SJSA1 (cell line): ENCODE data around the gene KLF11. TPM values are rescaled to one million over a fixed set of nuclear protein-coding genes. Genes with fewer than 3 reads are reported as not detected.

ENCODE experiments used
- DNase-seq, 2 experiments: peaks; one replicate each; pipeline ENCODE4 v3.0.0-alpha.2; 2015 to 2020; ENCODE audit warnings: low spot score in 2 of 2, low read depth in 1 of 2
- H3K27ac ChIP-seq: fragments of 250-450 bp; sonication (Bioruptor Pico); 2 replicates; pipeline ENCODE4 v1.5.1; 2020; ENCODE audit warnings: mild to moderate bottlenecking, moderate library complexity
- H3K27me3 ChIP-seq: fragments of 250-450 bp; sonication (Bioruptor Pico); replicated peaks from 2 replicates; pipeline ENCODE4 v1.5.1; 2020; ENCODE audit warnings: mild to moderate bottlenecking, moderate library complexity
- H3K36me3 ChIP-seq: fragments of 250-450 bp; sonication (Bioruptor Pico); 2 replicates; pipeline ENCODE4 v1.5.1; 2020; ENCODE audit warnings: mild to moderate bottlenecking
- H3K4me1 ChIP-seq: fragments of 250-450 bp; sonication (Bioruptor Pico); replicated peaks from 2 replicates; pipeline ENCODE4 v1.6.1; 2021; ENCODE audit warnings: mild to moderate bottlenecking
- H3K4me3 ChIP-seq: fragments of 250-450 bp; sonication (Bioruptor Pico); 2 replicates; pipeline ENCODE4 v1.5.1; 2020; ENCODE audit warnings: mild to moderate bottlenecking
- H3K9me3 ChIP-seq: fragments of 250-450 bp; sonication (Bioruptor Pico); replicated peaks from 2 replicates; pipeline ENCODE4 v1.5.1; 2020; ENCODE audit warnings: mild to moderate bottlenecking
- total RNA-seq: library from RNA; depleted of rRNA; stranded (reverse); fragments of >200 nt; shearing (Covaris generic); gene quantifications from 2 replicates; pipeline ENCODE4 v1.2.3, GENCODE V29; 2014

The KLF11 gene
- total RNA-seq, 1 experiment from 2014 or later = 13.6 TPM

- H3K4me3 ChIP-seq = no peak overlapping the region
- H3K9me3 ChIP-seq = no peaks in the 10 kb centered on the region
- H3K36me3 ChIP-seq = 0 out of 2 replicates have a peak, but pooled peaks cover 5% of the 10 kb centered on the region
- H3K4me1 ChIP-seq = no peaks in the 10 kb centered on the region
- H3K27ac ChIP-seq = no peak overlapping the region
- H3K27me3 ChIP-seq = no peaks in the 10 kb centered on the region
- DNase-seq = no peak
Observed at GRCh38 chr2:10064932-10065772, 21.8 kb downstream of the KLF11 start.

GRCh38 chr2:10065773-10066055, 22.4 kb downstream of the KLF11 start:
- 0 out of 2 replicates have a peak, but pooled peaks cover 5% of the 10 kb centered on the region for H3K36me3 ChIP-seq
- no peaks in the 10 kb centered on the region for H3K4me1 ChIP-seq
- H3K4me3 ChIP-seq = no peak overlapping the region
- H3K27me3 ChIP-seq = no peaks in the 10 kb centered on the region
- H3K27ac ChIP-seq = no peak overlapping the region
- no peak for DNase-seq
- H3K9me3 ChIP-seq = no peaks in the 10 kb centered on the region

GRCh38 chr2:10067330-10067729, 24.0 kb downstream of the KLF11 start:
- Histone ChIP-seq H3K36me3 (0 out of 2 replicates have a peak, but pooled peaks cover 5% of the 10 kb centered on the region), H3K27ac (no peak overlapping the region)
- DNase-seq = no peak

GRCh38 chr2:10067881-10068280, 24.5 kb downstream of the KLF11 start:
- Histone ChIP-seq H3K9me3 (no peaks in the 10 kb centered on the region), H3K4me1 (0 out of 2 replicates have a peak, but pooled peaks cover 6% of the 10 kb centered on the region), H3K36me3 (0 out of 2 replicates have a peak, but pooled peaks cover 5% of the 10 kb centered on the region), H3K27me3 (no peaks in the 10 kb centered on the region), H3K27ac (no peak overlapping the region), H3K4me3 (no peak overlapping the region)
- no peak for DNase-seq

More at GRCh38 chr2:10067330-10067729, 24.0 kb downstream of the KLF11 start:
- Histone ChIP-seq H3K4me3 (no peak overlapping the region), H3K27me3 (no peaks in the 10 kb centered on the region), H3K4me1 (0 out of 2 replicates have a peak, but pooled peaks cover under 1% of the 10 kb centered on the region), H3K9me3 (no peaks in the 10 kb centered on the region)

- Histone ChIP-seq H3K4me3 (no peak overlapping the region), H3K27me3 (no peaks in the 10 kb centered on the region), H3K36me3 (no peaks in the 10 kb centered on the region), H3K9me3 (no peaks in the 10 kb centered on the region), H3K27ac (no peak overlapping the region), H3K4me1 (0 out of 2 replicates have a peak, but pooled peaks cover 6% of the 10 kb centered on the region)
- no peak for DNase-seq
Observed at GRCh38 chr2:10071176-10071575, 27.8 kb downstream of the KLF11 start.

GRCh38 chr2:10071595-10071994, 28.2 kb downstream of the KLF11 start:
- no peak overlapping the region for H3K27ac ChIP-seq
- H3K36me3 ChIP-seq = no peaks in the 10 kb centered on the region
- H3K9me3 ChIP-seq = no peaks in the 10 kb centered on the region
- H3K4me3 ChIP-seq = no peak overlapping the region
- no peaks in the 10 kb centered on the region for H3K27me3 ChIP-seq
- 0 out of 2 replicates have a peak, but pooled peaks cover 6% of the 10 kb centered on the region for H3K4me1 ChIP-seq
- DNase-seq = no peak

GRCh38 chr2:10072656-10073480, 29.5 kb downstream of the KLF11 start:
- DNase-seq = peak; percentile 64 to 84
- no peaks in the 10 kb centered on the region for H3K36me3 ChIP-seq
- H3K4me1 ChIP-seq = 0 out of 2 replicates have a peak, but pooled peaks cover 6% of the 10 kb centered on the region
- no peak overlapping the region for H3K27ac ChIP-seq
- no peaks in the 10 kb centered on the region for H3K9me3 ChIP-seq
- no peaks in the 10 kb centered on the region for H3K27me3 ChIP-seq
- no peak overlapping the region for H3K4me3 ChIP-seq

- Histone ChIP-seq H3K27me3 (no peaks in the 10 kb centered on the region), H3K4me3 (no peak overlapping the region)
Observed at GRCh38 chr2:10073706-10074105, 30.4 kb downstream of the KLF11 start.

GRCh38 chr2:10075101-10075500, 31.8 kb downstream of the KLF11 start:
- H3K9me3 ChIP-seq = no peaks in the 10 kb centered on the region
- peaks cover 23% of the 10 kb centered on the region for H3K4me1 ChIP-seq
- no peaks in the 10 kb centered on the region for H3K27me3 ChIP-seq
- peaks cover 3% of the 10 kb centered on the region; the same call in 1 of the 2 replicates for H3K36me3 ChIP-seq
- H3K27ac ChIP-seq = no peak overlapping the region
- H3K4me3 ChIP-seq = no peak overlapping the region
- no peak for DNase-seq

More at GRCh38 chr2:10073706-10074105, 30.4 kb downstream of the KLF11 start:
- H3K4me1 ChIP-seq = peaks cover 12% of the 10 kb centered on the region
- H3K27ac ChIP-seq = no peak overlapping the region
- H3K36me3 ChIP-seq = 0 out of 2 replicates have a peak, but pooled peaks cover 3% of the 10 kb centered on the region
- no peak for DNase-seq
- H3K9me3 ChIP-seq = no peaks in the 10 kb centered on the region

- Histone ChIP-seq H3K4me1 (peaks cover 27% of the 10 kb centered on the region), H3K36me3 (peaks cover 3% of the 10 kb centered on the region; the same call in 1 of the 2 replicates), H3K9me3 (no peaks in the 10 kb centered on the region), H3K27ac (no peak overlapping the region), H3K27me3 (no peaks in the 10 kb centered on the region), H3K4me3 (no peak overlapping the region)
- DNase-seq = no peak
Observed at GRCh38 chr2:10075571-10076209, 32.3 kb downstream of the KLF11 start.

- H3K4me3 ChIP-seq = no peak overlapping the region
- no peak overlapping the region for H3K27ac ChIP-seq
- peaks cover 33% of the 10 kb centered on the region for H3K4me1 ChIP-seq
- no peaks in the 10 kb centered on the region for H3K9me3 ChIP-seq
- no peaks in the 10 kb centered on the region for H3K27me3 ChIP-seq
- no peak for DNase-seq
- peaks cover 3% of the 10 kb centered on the region; the same call in 1 of the 2 replicates for H3K36me3 ChIP-seq
Observed at GRCh38 chr2:10076511-10076910, 33.2 kb downstream of the KLF11 start.

GRCh38 chr2:10076988-10077527, 33.7 kb downstream of the KLF11 start:
- H3K27ac ChIP-seq = no peak overlapping the region
- H3K4me3 ChIP-seq = no peak overlapping the region
- H3K36me3 ChIP-seq = peaks cover 3% of the 10 kb centered on the region; the same call in 1 of the 2 replicates
- no peaks in the 10 kb centered on the region for H3K27me3 ChIP-seq
- H3K9me3 ChIP-seq = no peaks in the 10 kb centered on the region
- H3K4me1 ChIP-seq = peaks cover 33% of the 10 kb centered on the region
- no peak for DNase-seq

- H3K36me3 ChIP-seq = peaks cover 3% of the 10 kb centered on the region; the same call in 1 of the 2 replicates
- H3K27me3 ChIP-seq = no peaks in the 10 kb centered on the region
Observed at GRCh38 chr2:10078001-10078400, 34.7 kb downstream of the KLF11 start.

More at GRCh38 chr2:10078001-10078400, 34.7 kb downstream of the KLF11 start:
- DNase-seq = no peak
- no peak overlapping the region for H3K27ac ChIP-seq
- H3K9me3 ChIP-seq = no peaks in the 10 kb centered on the region
- peaks cover 28% of the 10 kb centered on the region for H3K4me1 ChIP-seq
- no peak overlapping the region for H3K4me3 ChIP-seq
